Transverse colon (tissue), 4 donors: ENCODE measurements around the gene WDR91. TPM values are rescaled to one million over a fixed set of nuclear protein-coding genes. Genes with fewer than 3 reads are reported as not detected.
A peak's percentile ranks its signal among the peaks of the same experiment; 100 is the strongest.

Experiments used
- DNase-seq: peaks from one replicate; pipeline ENCODE4 v3.0.0-alpha.2; 2019
- H3K27ac ChIP-seq, 4 donors: fragments of 200-600 bp; sonication (generic); 2 replicates each; pipeline ENCODE4 v1.5.1; 2016 to 2018; ENCODE audit warnings: inconsistent platforms in 4 of 4
- H3K27me3 ChIP-seq: fragments of 200-600 bp; sonication (generic); 2 replicates; pipeline ENCODE4 v1.5.1; 2017; ENCODE audit warnings: inconsistent platforms
- H3K36me3 ChIP-seq, 4 donors: fragments of 200-600 bp; sonication (generic); 2 replicates each; pipeline ENCODE4 v1.5.1; 2017 to 2019; ENCODE audit warnings: inconsistent platforms in 4 of 4
- H3K4me1 ChIP-seq, 4 donors: fragments of 200-600 bp; sonication (generic); 2 replicates each; pipeline ENCODE4 v1.5.1; 2017 to 2020; ENCODE audit warnings: inconsistent platforms in 4 of 4
- H3K4me3 ChIP-seq, 4 donors: fragments of 200-600 bp; sonication (generic); 1 replicate in 1 of 4; 2 replicates in 3 of 4; pipeline versions ENCODE4 v1.5.1 to v1.6.1; 2017 to 2019; ENCODE audit warnings: inconsistent platforms in 4 of 4
- H3K9me3 ChIP-seq, 2 donors: fragments of 200-600 bp; sonication (generic); 2 replicates each; pipeline ENCODE4 v1.5.1; 2017 to 2019; ENCODE audit warnings: inconsistent platforms in 2 of 2
- CTCF ChIP-seq, 5 experiments: fragments of 200-600 bp in 3 of 5; fragments of 450-650 bp in 2 of 5; sonication (generic) in 3 of 5; IDR thresholded peaks; 1 replicate in 2 of 5; 2 replicates in 3 of 5; pipeline ENCODE4 v1.5.1; 2016 to 2017; ENCODE audit warnings: antibody characterized with exemption in 5 of 5, inconsistent platforms in 3 of 5, mild to moderate bottlenecking in 2 of 5, moderate library complexity in 1 of 5
- EP300 ChIP-seq: sonication (generic); formaldehyde crosslinking; IDR thresholded peaks from one replicate; pipeline ENCODE4 v1.6.1; 2017; ENCODE audit warnings: antibody characterized with exemption, low read depth
- POLR2A ChIP-seq: fragments of 450-650 bp; IDR thresholded peaks from one replicate; pipeline ENCODE4 v1.6.1; 2016; ENCODE audit warnings: antibody characterized with exemption, mild to moderate bottlenecking, moderate library complexity
- POLR2AphosphoS5 ChIP-seq, 3 donors: sonication (generic); formaldehyde crosslinking; IDR thresholded peaks; one replicate each; pipeline ENCODE4 v1.6.1; 2016; ENCODE audit warnings: antibody characterized with exemption in 3 of 3
- WGBS, 2 donors: methylation state at CpG; one replicate each; pipeline ENCODE4 v1.1.5; 2018; ENCODE audit warnings: low coverage in 1 of 2; 5-methylcytosine and 5-hydroxymethylcytosine counted together
- in situ Hi-C, 4 donors: fragments of 200-750 bp; cut with MboI; loops; one replicate each; pipeline versions ENCODE4 v1.15.0 to v1.15.1; 2017; ENCODE audit warnings: low sequenced_read_pairs in 3 of 4, low pct_ligation_motif_present in 1 of 4, low pct_unique_long_range_greater_than_20kb in 1 of 4
- intact Hi-C: fragments of 100-400 bp; cut with DNase I; formaldehyde crosslinking; loops from one replicate; pipeline ENCODE4 v1.15.1; 2023; ENCODE audit warnings: low total_unique reads
- small RNA-seq, 4 donors: library from RNA; depleted of rRNA; stranded (forward); fragments of <200 nt; gene quantifications; one replicate each; pipeline ENCODE3, GENCODE V24; 2016
- total RNA-seq, 4 donors: library from RNA; depleted of rRNA; stranded (reverse); fragments of >200 nt; gene quantifications; one replicate each; pipeline ENCODE4 v1.1.0, GENCODE V29; 2016

The WDR91 gene
- total RNA-seq, 4 donors from 2014 or later = 6.7 to 19.9 (median 12.6) TPM

- intact Hi-C loops = no loop called here
- Histone ChIP-seq H3K9me3 (no peaks in the 10 kb centered on the region), H3K36me3 (no peaks in the 10 kb centered on the region), H3K27ac (peak within 1 kb of the TSS; percentile 84 to 96 (median 93)), H3K4me3 (peak within 1 kb of the TSS; percentile 35 to 57 (median 40)), H3K27me3 (no peaks in the 10 kb centered on the region), H3K4me1 (peaks cover 4 to 31% (median 10%) of the 10 kb centered on the region in 4 donors)
- WGBS, 2 donors = 3 to 5% methylated on average over 11 to 13 of the region's 13 CpGs
- in situ Hi-C loops = no loop called here
- TF ChIP-seq EP300 (peak; percentile 73), POLR2A (peak; percentile 84), POLR2AphosphoS5 (IDR thresholded peaks at IDR 0.05) (peak; percentile 93 to 96 (median 94)), CTCF (IDR thresholded peaks at IDR 0.05) (peak in 2 of 5 experiments; percentile 10 to 20)
- DNase-seq = peak; percentile 75
Observed at GRCh38 chr7:135147899-135148721, 63.2 kb downstream of the WDR91 start, which contains the start of gene TMEM140. Gene TMEM140 (plus strand): TSS chr7:135148072. CDS start chr7:135164442, 16,370 bp downstream.

GRCh38 chr7:135147341-135147898 lies 63.9 kb downstream of the WDR91 start:
- Histone ChIP-seq H3K27me3 (no peaks in the 10 kb centered on the region), H3K4me3 (peak overlapping the region; percentile 16 to 57 (median 40)), H3K4me1 (peaks cover 4 to 31% (median 10%) of the 10 kb centered on the region in 4 donors), H3K36me3 (no peaks in the 10 kb centered on the region), H3K27ac (peak overlapping the region; percentile 84 to 96 (median 93)), H3K9me3 (no peaks in the 10 kb centered on the region)
- in situ Hi-C loops (no loop called here), intact Hi-C loops (no loop called here)
- TF ChIP-seq CTCF (IDR thresholded peaks at IDR 0.05) (no peak), POLR2AphosphoS5 (IDR thresholded peaks at IDR 0.05) (peak in 2 of 3 donors; percentile 6 to 45)
- DNase-seq = no peak
- WGBS, 2 donors = 6 to 12% methylated on average over 3 to 6 of the region's 6 CpGs

GRCh38 chr7:135143885-135144668 lies 67.2 kb downstream of the WDR91 start:
- intact Hi-C loops (no loop called here), in situ Hi-C loops (no loop called here)
- DNase-seq = no peak
- Histone ChIP-seq H3K27ac (no peak overlapping the region), H3K9me3 (no peaks in the 10 kb centered on the region), H3K4me3 (no peak overlapping the region), H3K27me3 (no peaks in the 10 kb centered on the region), H3K4me1 (peaks cover 4 to 18% (median 7%) of the 10 kb centered on the region in 4 donors), H3K36me3 (no peaks in the 10 kb centered on the region)
- WGBS, 2 donors = 96% methylated on average over 3 of the region's 3 CpGs; no CpG with 5 or more reads in 1 of the 2 donors
- no peak for TF ChIP-seq CTCF (IDR thresholded peaks at IDR 0.05)
- no peak for TF ChIP-seq EP300
- no peak for TF ChIP-seq POLR2AphosphoS5 (IDR thresholded peaks at IDR 0.05)

Small RNAs within 50 kb of the gene (small RNA-seq; reads per million reads assigned to genes)
- 0 to 0.56 (median 0.09) reads per million in 4 donors for gene MIR6509

Other genes with a start within 250 kb of the WDR91 start
- gene AGBL3, start 225.0 kb downstream of the WDR91 start, total RNA-seq = 1 to 10 TPM in 2 of 4 donors, under 1 TPM in 1, not detected in 1; 0.41 to 2.6 (median 1.1) TPM
- gene TMEM140, start 63.5 kb downstream of the WDR91 start, total RNA-seq = 10 to 100 TPM in 3 of 4 donors, 1 to 10 TPM in 1; 4.8 to 36.3 (median 28.9) TPM
- gene CYREN, start 40.8 kb downstream of the WDR91 start, total RNA-seq = 10 to 100 TPM; 30.8 to 88.3 (median 37.8) TPM
- gene STRA8, start 22.3 kb upstream of the WDR91 start, total RNA-seq = not detected